Effector memory CD4-positive, alpha-beta T cell (primary cell): ENCODE measurements around the gene STIM1.

Experiments used
- DNase-seq, 3 donors: peaks; one replicate each; pipeline ENCODE4 v3.0.0-alpha.2; 2020
- H3K27ac ChIP-seq: 2 replicates; pipeline ENCODE4 v1.7.0; 2013; ENCODE audit warnings: mild to moderate bottlenecking, low read length, moderate library complexity; ENCODE audit not compliant: insufficient read depth, poor library complexity, severe bottlenecking
- H3K27me3 ChIP-seq: replicated peaks from 2 replicates; pipeline ENCODE4 v1.7.0; 2013; ENCODE audit warnings: mild to moderate bottlenecking, low read length; ENCODE audit not compliant: insufficient read depth, control insufficient read depth, poor library complexity, severe bottlenecking
- H3K36me3 ChIP-seq: 2 replicates; pipeline ENCODE4 v1.7.0; 2013; ENCODE audit warnings: mild to moderate bottlenecking, low read length, moderate library complexity; ENCODE audit not compliant: control insufficient read depth, insufficient read depth
- H3K4me1 ChIP-seq: 2 replicates; pipeline ENCODE4 v1.7.0; 2013; ENCODE audit warnings: low read length, mild to moderate bottlenecking; ENCODE audit not compliant: control insufficient read depth, insufficient read depth, poor library complexity, severe bottlenecking
- H3K4me3 ChIP-seq: 2 replicates; pipeline ENCODE4 v1.7.0; 2013; ENCODE audit warnings: low read length, low read depth, mild to moderate bottlenecking; ENCODE audit not compliant: insufficient read depth, poor library complexity, severe bottlenecking
- H3K9me3 ChIP-seq: 2 replicates; pipeline ENCODE4 v1.7.0; 2013; ENCODE audit warnings: mild to moderate bottlenecking, low read length, moderate library complexity; ENCODE audit not compliant: control insufficient read depth

The STIM1 gene

DNA sequence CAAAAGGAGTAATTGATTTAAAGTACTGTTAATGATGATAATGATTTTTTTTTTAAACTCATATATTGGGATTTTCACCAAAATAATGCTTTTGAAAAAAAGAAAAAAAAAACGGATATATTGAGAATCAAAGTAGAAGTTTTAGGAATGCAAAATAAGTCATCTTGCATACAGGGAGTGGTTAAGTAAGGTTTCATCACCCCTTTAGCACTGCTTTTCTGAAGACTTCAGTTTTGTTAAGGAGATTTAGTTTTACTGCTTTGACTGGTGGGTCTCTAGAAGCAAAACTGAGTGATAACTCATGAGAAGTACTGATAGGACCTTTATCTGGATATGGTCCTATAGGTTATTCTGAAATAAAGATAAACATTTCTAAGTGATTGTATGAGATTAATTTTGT, 283.0 kb downstream of the STIM1 start:
- peaks cover 39% of the 10 kb centered on the region for H3K36me3 ChIP-seq
- H3K27ac ChIP-seq, result no peak overlapping the region
- H3K9me3 ChIP-seq, result peaks cover 4% of the 10 kb centered on the region
- H3K27me3 ChIP-seq, result no peaks in the 10 kb centered on the region
- no peak overlapping the region for H3K4me3 ChIP-seq
- DNase-seq, result no peak
- H3K4me1 ChIP-seq, result no peaks in the 10 kb centered on the region

DNA sequence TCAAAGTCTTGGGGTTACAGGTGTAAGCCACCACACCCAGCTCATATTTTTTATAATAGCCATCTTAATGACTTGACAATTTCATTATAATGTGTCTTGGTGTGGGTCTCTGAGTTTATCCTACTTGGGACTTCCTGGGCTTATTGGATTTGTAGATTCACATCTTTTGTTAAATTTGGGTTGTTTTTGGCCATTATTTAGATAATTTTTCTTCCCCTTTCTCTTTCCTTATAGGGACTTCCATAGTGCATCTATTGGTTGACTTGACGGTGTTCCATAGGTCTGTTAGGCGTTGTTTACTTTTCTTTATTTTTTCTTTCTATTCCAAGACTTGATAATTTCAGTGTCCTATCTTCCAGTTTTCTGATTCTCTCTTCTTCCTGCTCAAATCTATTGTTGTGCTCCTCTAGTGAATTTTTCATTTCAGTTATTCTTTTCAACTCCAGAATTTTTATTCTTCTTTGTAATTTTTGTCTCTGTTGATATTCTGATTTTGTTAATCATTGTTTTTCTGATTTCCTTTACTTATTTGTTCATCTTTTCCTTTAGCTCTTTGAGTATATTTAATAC, 284.7 kb downstream of the STIM1 start:
- Histone ChIP-seq H3K4me3 (no peak overlapping the region), H3K9me3 (peaks cover 4% of the 10 kb centered on the region), H3K4me1 (no peaks in the 10 kb centered on the region), H3K27ac (no peak overlapping the region), H3K36me3 (peaks cover 29% of the 10 kb centered on the region), H3K27me3 (no peaks in the 10 kb centered on the region)
- DNase-seq, result no peak
